Brain microvascular endothelial cell (primary cell): ENCODE measurements around the gene BTG4.

Source experiments
- DNase-seq: peaks from one replicate; pipeline ENCODE4 v3.0.0-alpha.2; 2020
- H3K27ac ChIP-seq: fragments of 250-450 bp; sonication (Bioruptor Pico); 2 replicates; pipeline ENCODE4 v1.5.1; 2020; ENCODE audit warnings: mild to moderate bottlenecking, moderate library complexity
- H3K27me3 ChIP-seq: fragments of 250-450 bp; sonication (Bioruptor Pico); replicated peaks from 2 replicates; pipeline ENCODE4 v1.5.1; 2020; ENCODE audit warnings: mild to moderate bottlenecking
- H3K36me3 ChIP-seq: fragments of 250-450 bp; sonication (Bioruptor Pico); replicated peaks from 2 replicates; pipeline ENCODE4 v1.5.1; 2020; ENCODE audit warnings: mild to moderate bottlenecking
- H3K4me3 ChIP-seq: 2 replicates; pipeline ENCODE4 v1.5.1; 2011; ENCODE audit warnings: low read depth, mild to moderate bottlenecking, control low read depth, low read length, moderate library complexity
- in situ Hi-C: cut with HindIII; loops from 2 replicates; pipeline ENCODE4 v1.10.0; 2017; ENCODE audit warnings: low sequenced_read_pairs, low pct_ligation_motif_present
- TF ChIP-seq, protein P1 (sequence below): IDR thresholded peaks from 2 replicates; pipeline ENCODE4 v1.5.1; 2011; ENCODE audit warnings: low read depth, mild to moderate bottlenecking, moderate library complexity, low read length, control low read depth, inconsistent platforms; ENCODE audit errors: missing control alignments

BTG4 gene

DNA sequence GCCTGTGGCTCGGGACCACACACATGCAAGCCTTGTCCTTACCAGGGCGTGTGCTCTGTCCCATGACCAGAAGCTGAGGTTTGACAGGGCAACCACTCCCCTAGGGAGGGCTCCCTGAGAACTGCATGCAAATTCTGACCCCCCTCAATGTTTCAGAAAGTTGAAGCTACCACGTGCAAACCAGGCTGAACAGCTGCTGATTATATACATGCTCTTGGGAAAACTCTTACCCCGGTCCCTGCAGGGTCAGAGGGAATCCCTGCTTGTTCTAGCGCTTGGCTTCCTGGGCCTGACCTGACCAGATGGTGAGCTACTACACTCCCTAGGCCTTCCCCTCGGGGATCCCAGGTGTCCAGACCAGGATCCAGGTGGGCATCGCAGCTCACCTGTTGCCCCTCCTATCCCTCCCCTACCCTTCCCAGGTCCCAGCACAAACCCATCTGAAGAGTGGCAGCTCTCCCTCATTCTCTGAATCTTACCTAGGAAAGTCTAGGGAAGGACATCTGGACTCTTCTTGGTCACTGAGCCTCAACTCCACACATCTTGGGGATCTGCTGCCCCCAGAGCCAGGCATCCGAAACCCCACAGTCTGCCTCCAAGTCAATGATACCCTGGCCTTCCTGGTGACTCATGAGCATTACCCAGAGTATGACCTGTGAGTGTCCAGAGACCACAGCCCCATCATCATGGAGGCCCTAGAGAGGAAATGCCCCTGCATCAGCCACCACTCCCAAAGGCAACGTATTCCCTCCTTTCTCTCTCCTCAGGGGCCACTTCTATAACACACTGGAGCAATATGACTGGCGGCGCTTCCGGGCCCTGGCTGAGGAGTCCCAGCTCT is 61.5 kb downstream of the BTG4 start:
- H3K27ac ChIP-seq, result no peak overlapping the region
- in situ Hi-C loops, result no loop called here
- H3K4me3 ChIP-seq, result no peak overlapping the region
- no peaks in the 10 kb centered on the region for H3K36me3 ChIP-seq
- DNase-seq, result no peak
- no peaks in the 10 kb centered on the region for H3K27me3 ChIP-seq
- TF ChIP-seq, protein P1, sequence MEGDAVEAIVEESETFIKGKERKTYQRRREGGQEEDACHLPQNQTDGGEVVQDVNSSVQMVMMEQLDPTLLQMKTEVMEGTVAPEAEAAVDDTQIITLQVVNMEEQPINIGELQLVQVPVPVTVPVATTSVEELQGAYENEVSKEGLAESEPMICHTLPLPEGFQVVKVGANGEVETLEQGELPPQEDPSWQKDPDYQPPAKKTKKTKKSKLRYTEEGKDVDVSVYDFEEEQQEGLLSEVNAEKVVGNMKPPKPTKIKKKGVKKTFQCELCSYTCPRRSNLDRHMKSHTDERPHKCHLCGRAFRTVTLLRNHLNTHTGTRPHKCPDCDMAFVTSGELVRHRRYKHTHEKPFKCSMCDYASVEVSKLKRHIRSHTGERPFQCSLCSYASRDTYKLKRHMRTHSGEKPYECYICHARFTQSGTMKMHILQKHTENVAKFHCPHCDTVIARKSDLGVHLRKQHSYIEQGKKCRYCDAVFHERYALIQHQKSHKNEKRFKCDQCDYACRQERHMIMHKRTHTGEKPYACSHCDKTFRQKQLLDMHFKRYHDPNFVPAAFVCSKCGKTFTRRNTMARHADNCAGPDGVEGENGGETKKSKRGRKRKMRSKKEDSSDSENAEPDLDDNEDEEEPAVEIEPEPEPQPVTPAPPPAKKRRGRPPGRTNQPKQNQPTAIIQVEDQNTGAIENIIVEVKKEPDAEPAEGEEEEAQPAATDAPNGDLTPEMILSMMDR, result no peak

DNA sequence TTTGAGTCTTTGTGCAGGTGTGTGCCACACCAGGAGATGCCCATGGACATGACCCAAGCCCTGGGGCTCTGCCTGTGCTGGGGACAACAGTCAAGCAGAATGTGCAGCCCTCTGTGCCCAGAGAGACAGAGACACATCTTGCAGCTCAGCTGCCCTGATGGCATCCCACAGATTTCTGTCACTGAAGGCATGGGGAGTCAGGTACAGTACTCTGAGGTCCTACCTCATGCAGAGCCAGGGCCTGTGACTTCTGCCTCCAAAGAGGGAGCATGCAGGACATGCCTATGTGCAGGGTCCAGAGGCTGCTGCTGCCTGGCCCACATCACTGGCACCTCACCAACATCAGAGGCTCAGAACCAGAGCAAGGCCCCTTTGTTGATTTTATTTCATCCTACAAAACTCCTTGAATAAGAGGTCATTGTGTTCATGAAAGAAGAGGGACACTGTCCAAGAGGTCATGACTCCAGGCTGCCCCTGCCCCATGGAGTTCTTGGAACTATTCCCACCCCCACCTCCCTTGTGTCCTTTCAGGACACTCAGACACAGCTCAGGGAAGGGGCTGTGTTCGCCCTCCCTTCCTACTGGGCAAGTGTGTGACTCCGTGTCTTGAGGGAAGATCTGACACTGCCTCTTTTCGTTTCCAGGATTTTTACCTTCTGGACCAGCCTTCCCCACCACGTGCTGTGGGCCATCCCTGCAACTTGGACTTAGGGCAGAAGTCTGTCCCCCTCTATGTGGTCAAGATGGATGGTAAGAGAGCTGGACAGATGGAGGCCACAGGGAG is 62.3 kb downstream of the BTG4 start:
- Histone ChIP-seq H3K27me3 (no peaks in the 10 kb centered on the region), H3K36me3 (no peaks in the 10 kb centered on the region), H3K4me3 (no peak overlapping the region), H3K27ac (no peak overlapping the region)
- in situ Hi-C loops, result no loop called here
- TF ChIP-seq, protein P1, result no peak
- no peak for DNase-seq

DNA sequence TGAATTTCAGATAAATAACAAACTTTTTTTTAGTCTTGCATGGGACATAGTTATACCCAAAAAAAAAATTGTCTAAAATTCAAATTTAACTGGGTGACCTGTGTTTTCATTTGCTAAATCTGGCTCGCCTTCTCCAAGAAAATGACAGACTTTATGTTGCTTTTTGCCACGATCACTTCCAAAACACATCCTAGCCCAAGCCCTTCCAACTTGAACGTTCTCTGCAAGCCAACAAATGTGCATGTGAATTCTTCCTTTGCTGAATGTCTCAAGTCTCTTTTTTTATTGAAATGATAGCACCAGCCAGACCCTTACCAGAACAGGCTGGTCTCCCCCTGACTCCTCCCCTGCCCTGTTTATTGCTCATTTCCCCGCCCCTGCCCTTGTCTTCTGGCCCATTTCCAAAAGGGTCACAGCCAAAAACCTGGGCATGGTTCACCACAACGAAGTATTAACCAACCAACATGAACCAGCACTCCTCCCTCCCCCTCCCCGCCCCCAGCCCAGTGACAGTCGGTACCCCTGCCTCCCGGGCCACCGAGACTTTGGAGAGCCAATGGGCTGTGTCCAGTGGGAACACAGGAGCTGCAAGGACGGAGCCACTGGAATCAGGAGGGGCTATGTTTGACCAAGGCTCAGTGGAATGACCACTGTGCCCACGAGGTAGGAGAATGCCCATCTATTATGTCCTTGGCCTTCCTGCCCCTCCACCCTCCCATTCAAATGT is 63.2 kb downstream of the BTG4 start:
- no peak overlapping the region for H3K4me3 ChIP-seq
- no peak overlapping the region for H3K27ac ChIP-seq
- no peaks in the 10 kb centered on the region for H3K36me3 ChIP-seq
- DNase-seq, result no peak
- TF ChIP-seq, protein P1, result no peak
- in situ Hi-C loops, result no loop called here
- no peaks in the 10 kb centered on the region for H3K27me3 ChIP-seq

DNA sequence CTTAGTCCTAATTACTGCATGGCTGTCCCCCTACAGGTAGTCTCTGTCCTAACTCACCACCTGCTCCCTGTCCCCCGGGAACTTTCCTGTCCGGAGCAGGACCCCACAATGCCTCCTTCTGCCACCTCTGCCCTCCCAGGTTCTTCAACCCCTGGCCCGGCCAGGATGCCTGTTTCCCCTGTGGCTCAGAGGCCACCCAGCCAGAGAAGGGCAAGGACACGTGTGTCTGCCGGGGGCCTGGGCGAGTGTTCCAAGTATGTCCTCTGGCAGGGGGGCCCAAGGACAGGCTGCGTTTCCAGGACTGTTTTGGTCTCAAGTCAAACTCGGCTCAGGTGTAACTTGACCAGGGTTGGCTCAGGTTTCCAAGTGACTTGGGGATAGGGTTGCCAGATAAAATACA is 63.8 kb downstream of the BTG4 start:
- in situ Hi-C loops, result no loop called here
- no peak for DNase-seq
- Histone ChIP-seq H3K4me3 (no peak overlapping the region), H3K27me3 (no peaks in the 10 kb centered on the region), H3K27ac (no peak overlapping the region), H3K36me3 (no peaks in the 10 kb centered on the region)
- TF ChIP-seq, protein P1, result no peak

DNA sequence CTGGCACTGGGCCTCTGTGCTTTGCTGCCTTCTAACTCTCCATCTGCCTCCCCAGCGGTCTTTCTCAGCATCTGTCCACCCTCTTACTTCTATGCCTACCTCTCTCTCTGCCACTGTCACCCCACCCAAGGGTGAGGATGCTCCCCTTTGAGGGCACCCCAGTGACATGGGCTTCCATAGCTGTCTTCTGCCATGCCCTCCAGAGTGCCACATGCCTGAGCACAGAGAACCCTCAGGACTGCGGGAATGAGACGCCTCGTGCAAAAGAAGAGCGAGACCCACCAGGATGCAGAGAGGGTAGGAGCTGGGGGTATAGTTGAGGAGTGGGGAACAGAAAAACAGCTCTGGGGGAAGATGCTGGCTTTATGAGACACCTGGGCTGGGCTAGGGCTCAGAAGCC is 64.3 kb downstream of the BTG4 start:
- in situ Hi-C loops, result no loop called here
- TF ChIP-seq, protein P1, result no peak
- H3K27ac ChIP-seq, result no peak overlapping the region
- no peaks in the 10 kb centered on the region for H3K36me3 ChIP-seq
- DNase-seq, result no peak
- H3K4me3 ChIP-seq, result no peak overlapping the region
- no peaks in the 10 kb centered on the region for H3K27me3 ChIP-seq
